Smooth muscle cell (in vitro differentiated cells): ENCODE measurements around the gene NGDN. TPM values are rescaled to one million over a fixed set of nuclear protein-coding genes. Genes with fewer than 3 reads are reported as not detected.

Source experiments
- DNase-seq: peaks from one replicate; lab custom pipeline; 2025; ENCODE audit not compliant: unreplicated experiment; lab: John Stamatoyannopoulos, UW
- H2AFZ ChIP-seq: fragments of 200-600 bp; sonication (generic); 2 replicates; pipeline ENCODE4 v1.6.0; 2016; ENCODE audit warnings: antibody characterized with exemption, low read depth, mild to moderate bottlenecking
- H3F3A ChIP-seq: fragments of 200-600 bp; sonication (generic); 2 replicates; pipeline ENCODE4 v1.6.0; 2017; ENCODE audit warnings: antibody characterized with exemption, low read depth
- H3K27ac ChIP-seq: fragments of 200-600 bp; sonication (generic); 2 replicates; pipeline ENCODE4 v1.5.1; 2016; ENCODE audit warnings: low read depth, mild to moderate bottlenecking
- H3K27me3 ChIP-seq: fragments of 200-600 bp; sonication (generic); 2 replicates; pipeline ENCODE4 v1.6.1; 2016; ENCODE audit warnings: low read depth, mild to moderate bottlenecking
- H3K36me3 ChIP-seq: fragments of 200-600 bp; sonication (generic); 2 replicates; pipeline ENCODE4 v1.5.1; 2016; ENCODE audit warnings: low read depth
- H3K4me1 ChIP-seq: fragments of 200-600 bp; sonication (generic); 2 replicates; pipeline ENCODE4 v1.5.1; 2016; ENCODE audit warnings: low read depth
- H3K4me2 ChIP-seq: fragments of 200-600 bp; sonication (generic); 2 replicates; pipeline ENCODE4 v1.6.0; 2016; ENCODE audit warnings: mild to moderate bottlenecking
- H3K4me3 ChIP-seq: fragments of 200-600 bp; sonication (generic); 2 replicates; pipeline ENCODE4 v1.5.1; 2016; ENCODE audit warnings: mild to moderate bottlenecking
- H3K79me2 ChIP-seq: fragments of 200-600 bp; sonication (generic); 2 replicates; pipeline ENCODE4 v1.6.0; 2016; ENCODE audit warnings: low read depth, mild to moderate bottlenecking
- H3K9ac ChIP-seq: fragments of 200-600 bp; sonication (generic); 2 replicates; pipeline ENCODE4 v1.6.0; 2016; ENCODE audit warnings: low read depth
- H3K9me3 ChIP-seq: fragments of 200-600 bp; sonication (generic); replicated peaks from 2 replicates; pipeline ENCODE4 v1.5.1; 2016; ENCODE audit warnings: low read depth
- H4K20me1 ChIP-seq: fragments of 200-600 bp; sonication (generic); 2 replicates; pipeline ENCODE4 v1.6.0; 2016; ENCODE audit warnings: low read depth
- WGBS: methylation state at CpG from one replicate; pipeline ENCODE4 v1.1.7; 2016; ENCODE audit warnings: low lambda C conversion rate; 5-methylcytosine and 5-hydroxymethylcytosine counted together
- polyA plus RNA-seq: library from polyadenylated mRNA; unstranded; fragments of >200 nt; fragmentation: Nextera tagmentation; extraction: Ambion mirVana; gene quantifications from 2 replicates; pipeline ENCODE4 v1.2.1, GENCODE V29; 2016
- total RNA-seq: library from RNA; depleted of rRNA; stranded (reverse); fragments of >200 nt; gene quantifications from 2 replicates; pipeline ENCODE4 v1.2.3, GENCODE V29; 2014
- TF ChIP-seq, protein P1 (sequence below): fragments of 200-600 bp; sonication (generic); IDR thresholded peaks from 2 replicates; pipeline ENCODE4 v1.5.1; 2017; ENCODE audit warnings: borderline replicate concordance, mild to moderate bottlenecking, antibody characterized with exemption; ENCODE audit not compliant: insufficient read depth, poor library complexity, severe bottlenecking

NGDN gene
- total and polyA plus RNA-seq, 2 experiments from 2014 or later, result 52.0 to 58.0 TPM

GRCh38 chr14:23513818-23514643 lies 44.5 kb downstream of the NGDN start:
- Histone ChIP-seq H3K27me3 (no peaks in the 10 kb centered on the region), H2AFZ (no peak overlapping the region), H3K79me2 (no peaks in the 10 kb centered on the region), H3F3A (no peaks in the 10 kb centered on the region), H3K9me3 (no peaks in the 10 kb centered on the region), H3K9ac (no peak overlapping the region), H3K4me1 (peaks cover 11% of the 10 kb centered on the region), H3K36me3 (no peaks in the 10 kb centered on the region), H3K4me3 (no peak overlapping the region), H4K20me1 (no peaks in the 10 kb centered on the region), H3K4me2 (no peak overlapping the region), H3K27ac (no peak overlapping the region)
- WGBS, result 91% methylated on average over 8 of the region's 8 CpGs
- DNase-seq, result no peak
- TF ChIP-seq, protein P1, sequence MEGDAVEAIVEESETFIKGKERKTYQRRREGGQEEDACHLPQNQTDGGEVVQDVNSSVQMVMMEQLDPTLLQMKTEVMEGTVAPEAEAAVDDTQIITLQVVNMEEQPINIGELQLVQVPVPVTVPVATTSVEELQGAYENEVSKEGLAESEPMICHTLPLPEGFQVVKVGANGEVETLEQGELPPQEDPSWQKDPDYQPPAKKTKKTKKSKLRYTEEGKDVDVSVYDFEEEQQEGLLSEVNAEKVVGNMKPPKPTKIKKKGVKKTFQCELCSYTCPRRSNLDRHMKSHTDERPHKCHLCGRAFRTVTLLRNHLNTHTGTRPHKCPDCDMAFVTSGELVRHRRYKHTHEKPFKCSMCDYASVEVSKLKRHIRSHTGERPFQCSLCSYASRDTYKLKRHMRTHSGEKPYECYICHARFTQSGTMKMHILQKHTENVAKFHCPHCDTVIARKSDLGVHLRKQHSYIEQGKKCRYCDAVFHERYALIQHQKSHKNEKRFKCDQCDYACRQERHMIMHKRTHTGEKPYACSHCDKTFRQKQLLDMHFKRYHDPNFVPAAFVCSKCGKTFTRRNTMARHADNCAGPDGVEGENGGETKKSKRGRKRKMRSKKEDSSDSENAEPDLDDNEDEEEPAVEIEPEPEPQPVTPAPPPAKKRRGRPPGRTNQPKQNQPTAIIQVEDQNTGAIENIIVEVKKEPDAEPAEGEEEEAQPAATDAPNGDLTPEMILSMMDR, result no peak

- Histone ChIP-seq H3K4me2 (no peak overlapping the region), H3K9ac (no peak overlapping the region), H2AFZ (no peak overlapping the region), H3K9me3 (no peaks in the 10 kb centered on the region), H3F3A (no peaks in the 10 kb centered on the region), H3K79me2 (no peaks in the 10 kb centered on the region), H3K36me3 (no peaks in the 10 kb centered on the region), H3K4me1 (peaks cover 11% of the 10 kb centered on the region), H3K27me3 (no peaks in the 10 kb centered on the region), H4K20me1 (no peaks in the 10 kb centered on the region), H3K4me3 (no peak overlapping the region), H3K27ac (no peak overlapping the region)
- 94% methylated on average over 3 of the region's 3 CpGs for WGBS
- TF ChIP-seq, protein P1, result no peak
- no peak for DNase-seq
These were observed 45.1 kb downstream of the NGDN start for GRCh38 chr14:23514644-23514957.

- H4K20me1 ChIP-seq, result no peaks in the 10 kb centered on the region
- H3K4me1 ChIP-seq, result peaks cover 11% of the 10 kb centered on the region
- H3K79me2 ChIP-seq, result no peaks in the 10 kb centered on the region
- 91% methylated on average over 6 of the region's 6 CpGs for WGBS
- H3K27me3 ChIP-seq, result no peaks in the 10 kb centered on the region
- H3K9ac ChIP-seq, result no peak overlapping the region
- no peak overlapping the region for H3K4me2 ChIP-seq
- TF ChIP-seq, protein P1, result no peak
- no peak for DNase-seq
- H3K36me3 ChIP-seq, result no peaks in the 10 kb centered on the region
- no peaks in the 10 kb centered on the region for H3F3A ChIP-seq
- no peak overlapping the region for H2AFZ ChIP-seq
- H3K4me3 ChIP-seq, result no peak overlapping the region
- H3K27ac ChIP-seq, result no peak overlapping the region
- H3K9me3 ChIP-seq, result no peaks in the 10 kb centered on the region
These were observed 48.3 kb downstream of the NGDN start for GRCh38 chr14:23517650-23518326.
